ENCODE results near the gene MOB2. TPM values are rescaled to one million over a fixed set of nuclear protein-coding genes. Genes with fewer than 3 reads are reported as not detected.

The MOB2 gene
- total RNA-seq, 4 donors from 2014 or later, result 59.6 to 103 (median 87.8) TPM

GRCh38 chr11:1478544-1478943 lies 8.0 kb downstream of the MOB2 start:
- H3K9me3 ChIP-seq, result no peaks in the 10 kb centered on the region
- H3K4me1 ChIP-seq, result peaks cover 12 to 63% (median 47%) of the 10 kb centered on the region in 3 donors
- no peak for ATAC-seq
- peaks cover 0 to 73% of the 10 kb centered on the region in 2 donors for H3K36me3 ChIP-seq
- peak overlapping the region in 3 of 4 donors; percentile 91 to 96 (median 95) for H3K27ac ChIP-seq
- WGBS, 2 donors (ENCODE audit: low coverage in 1 of 2), result 40% methylated on average over 4 of the region's 9 CpGs; no CpG with 5 or more reads in 1 of the 2 donors
- H3K27me3 ChIP-seq, result no peaks in the 10 kb centered on the region
- no peak overlapping the region for H3K4me3 ChIP-seq
- TF ChIP-seq POLR2AphosphoS5 (IDR thresholded peaks at IDR 0.05) (no peak), CTCF (IDR thresholded peaks at IDR 0.05) (no peak)

GRCh38 chr11:1478011-1478410 lies 8.6 kb downstream of the MOB2 start:
- 80 to 86% methylated on average over 2 to 4 of the region's 13 CpGs for WGBS, 2 donors (ENCODE audit: low coverage in 1 of 2)
- H3K4me3 ChIP-seq, result no peak overlapping the region
- TF ChIP-seq EP300 (IDR thresholded peaks at IDR 0.05), result no peak
- no peak for TF ChIP-seq CTCF (IDR thresholded peaks at IDR 0.05)
- no peak for TF ChIP-seq POLR2A (IDR thresholded peaks at IDR 0.05)
- TF ChIP-seq POLR2AphosphoS5 (IDR thresholded peaks at IDR 0.05), result no peak
- peaks cover 0 to 78% of the 10 kb centered on the region in 2 donors for H3K36me3 ChIP-seq
- peak overlapping the region in 3 of 4 donors; percentile 91 to 96 (median 95) for H3K27ac ChIP-seq
- peaks cover 12 to 61% (median 42%) of the 10 kb centered on the region in 3 donors for H3K4me1 ChIP-seq
- no peak for ATAC-seq
- no peaks in the 10 kb centered on the region for H3K27me3 ChIP-seq
- no peaks in the 10 kb centered on the region for H3K9me3 ChIP-seq

- Histone ChIP-seq H3K27me3 (no peaks in the 10 kb centered on the region), H3K4me1 (peaks cover 12 to 61% (median 33%) of the 10 kb centered on the region in 3 donors), H3K4me3 (no peak overlapping the region), H3K27ac (peak overlapping the region in 2 of 4 donors; percentile 91 to 96), H3K9me3 (no peaks in the 10 kb centered on the region), H3K36me3 (peaks cover 0 to 87% of the 10 kb centered on the region in 2 donors)
- no peak for TF ChIP-seq CTCF (IDR thresholded peaks at IDR 0.05)
- TF ChIP-seq POLR2A (IDR thresholded peaks at IDR 0.05), result no peak
- TF ChIP-seq POLR2AphosphoS5 (IDR thresholded peaks at IDR 0.05), result no peak
- TF ChIP-seq EP300 (IDR thresholded peaks at IDR 0.05), result no peak
- ATAC-seq, result no peak
- WGBS, 2 donors (ENCODE audit: low coverage in 1 of 2), result 68 to 85% methylated on average over 5 to 10 of the region's 20 CpGs
Observed at GRCh38 chr11:1476940-1477736, 9.4 kb downstream of the MOB2 start.

- Histone ChIP-seq H3K4me1 (peaks cover 11 to 56% (median 22%) of the 10 kb centered on the region in 3 donors), H3K27ac (no peak overlapping the region), H3K4me3 (no peak overlapping the region), H3K36me3 (peaks cover 0 to 100% of the 10 kb centered on the region in 2 donors), H3K9me3 (no peaks in the 10 kb centered on the region), H3K27me3 (no peaks in the 10 kb centered on the region)
- WGBS, 2 donors (ENCODE audit: low coverage in 1 of 2), result 91 to 96% methylated on average over 9 to 11 of the region's 12 CpGs
- ATAC-seq, result no peak
- TF ChIP-seq CTCF (IDR thresholded peaks at IDR 0.05) (no peak), EP300 (IDR thresholded peaks at IDR 0.05) (no peak)
Observed at GRCh38 chr11:1475841-1476240, 10.7 kb downstream of the MOB2 start.

- WGBS, 2 donors (ENCODE audit: low coverage in 1 of 2), result 88 to 90% methylated on average over 2 to 13 of the region's 22 CpGs
- Histone ChIP-seq H3K27me3 (no peaks in the 10 kb centered on the region), H3K27ac (peak overlapping the region in 1 of 4 donors; percentile 1), H3K4me3 (no peak overlapping the region), H3K9me3 (no peaks in the 10 kb centered on the region), H3K36me3 (peaks cover 0 to 100% of the 10 kb centered on the region in 2 donors), H3K4me1 (peaks cover 0 to 49% (median 2%) of the 10 kb centered on the region in 3 donors)
- ATAC-seq, result no peak
- TF ChIP-seq POLR2AphosphoS5 (IDR thresholded peaks at IDR 0.05) (no peak), EP300 (IDR thresholded peaks at IDR 0.05) (no peak), POLR2A (IDR thresholded peaks at IDR 0.05) (no peak), CTCF (IDR thresholded peaks at IDR 0.05) (no peak)
Observed at GRCh38 chr11:1473786-1474185, 12.8 kb downstream of the MOB2 start.

Data from gastroesophageal sphincter (tissue), 4 donors.